GM21526 (cell line): ENCODE data around the gene MYL11.
A peak's percentile ranks its signal among the peaks of the same experiment; 100 is the strongest.
"Not testable (repeated sequence)": the region's sequence is repeated elsewhere in the genome, so short reads cannot be mapped to it uniquely, and the experiment has no call there.

Source experiments
- ATAC-seq: cut with Tn5 transposase; IDR thresholded peaks from one replicate; pipeline ENCODE4 v1.9.1; 2021; ENCODE audit warnings: moderate library complexity; ENCODE audit not compliant: unreplicated experiment, low FRiP score

MYL11 gene

GRCh38 chr16:30395155-30395991 is 20.8 kb downstream of the MYL11 start, which contains the start of gene ZNF48:
TSS of gene ZNF48 (plus strand) at chr16:30395420. CDS start at chr16:30395795, 375 bp downstream.
- peak; percentile 47 for ATAC-seq

- ATAC-seq: no peak
These were observed 21.5 kb downstream of the MYL11 start for GRCh38 chr16:30395992-30396585.

- ATAC-seq: not testable (repeated sequence)
These were observed 22.0 kb downstream of the MYL11 start for GRCh38 chr16:30396627-30397026.

- no peak for ATAC-seq
These were observed 22.5 kb downstream of the MYL11 start for GRCh38 chr16:30397056-30397455.

GRCh38 chr16:30397776-30398660 is 23.4 kb downstream of the MYL11 start:
- no peak for ATAC-seq

GRCh38 chr16:30398661-30399434 is 24.2 kb downstream of the MYL11 start:
- ATAC-seq: no peak

GRCh38 chr16:30399435-30400186 is 25.0 kb downstream of the MYL11 start:
- no peak for ATAC-seq

- ATAC-seq: no peak
These were observed 27.3 kb downstream of the MYL11 start for GRCh38 chr16:30401768-30402425.

GRCh38 chr16:30406795-30407101 is 32.1 kb downstream of the MYL11 start:
- ATAC-seq: no peak

GRCh38 chr16:30407102-30407803 is 32.7 kb downstream of the MYL11 start, which contains the start of gene ZNF771:
TSS of gene ZNF771 (plus strand) at chr16:30407606. CDS start at chr16:30408054, 448 bp downstream.
- peak; percentile 59 for ATAC-seq

- ATAC-seq: no peak
These were observed 33.4 kb downstream of the MYL11 start for GRCh38 chr16:30407804-30408534.

GRCh38 chr16:30409125-30410060 is 34.8 kb downstream of the MYL11 start:
- ATAC-seq: peak; percentile 47

GRCh38 chr16:30413112-30413806 is 38.7 kb downstream of the MYL11 start:
- ATAC-seq: no peak

GRCh38 chr16:30414159-30414558 is 39.6 kb downstream of the MYL11 start:
- no peak for ATAC-seq

- ATAC-seq: no peak
These were observed 41.5 kb downstream of the MYL11 start for GRCh38 chr16:30416047-30416603.
